ENCODE data around the gene SLC4A1AP.

DNA sequence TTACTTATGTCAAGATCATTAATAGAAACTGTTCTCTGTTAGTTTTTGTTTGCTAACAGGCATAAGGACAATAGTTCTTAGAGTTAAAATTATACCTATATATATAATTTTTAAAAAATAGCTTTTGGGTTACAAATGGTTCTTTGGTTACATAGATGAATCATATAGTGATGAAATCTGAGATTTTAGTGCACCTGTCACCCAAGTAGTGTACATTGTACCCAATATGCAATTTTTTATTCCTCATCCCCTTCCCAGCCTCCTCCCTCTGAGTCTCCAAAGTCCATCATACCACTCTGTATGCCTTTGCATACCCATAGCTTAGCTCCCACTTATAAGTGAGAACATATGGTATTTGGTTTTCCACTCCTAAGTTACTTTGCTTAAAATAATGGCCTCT is 26.4 kb downstream of the SLC4A1AP start:
- TF ChIP-seq, protein P1, sequence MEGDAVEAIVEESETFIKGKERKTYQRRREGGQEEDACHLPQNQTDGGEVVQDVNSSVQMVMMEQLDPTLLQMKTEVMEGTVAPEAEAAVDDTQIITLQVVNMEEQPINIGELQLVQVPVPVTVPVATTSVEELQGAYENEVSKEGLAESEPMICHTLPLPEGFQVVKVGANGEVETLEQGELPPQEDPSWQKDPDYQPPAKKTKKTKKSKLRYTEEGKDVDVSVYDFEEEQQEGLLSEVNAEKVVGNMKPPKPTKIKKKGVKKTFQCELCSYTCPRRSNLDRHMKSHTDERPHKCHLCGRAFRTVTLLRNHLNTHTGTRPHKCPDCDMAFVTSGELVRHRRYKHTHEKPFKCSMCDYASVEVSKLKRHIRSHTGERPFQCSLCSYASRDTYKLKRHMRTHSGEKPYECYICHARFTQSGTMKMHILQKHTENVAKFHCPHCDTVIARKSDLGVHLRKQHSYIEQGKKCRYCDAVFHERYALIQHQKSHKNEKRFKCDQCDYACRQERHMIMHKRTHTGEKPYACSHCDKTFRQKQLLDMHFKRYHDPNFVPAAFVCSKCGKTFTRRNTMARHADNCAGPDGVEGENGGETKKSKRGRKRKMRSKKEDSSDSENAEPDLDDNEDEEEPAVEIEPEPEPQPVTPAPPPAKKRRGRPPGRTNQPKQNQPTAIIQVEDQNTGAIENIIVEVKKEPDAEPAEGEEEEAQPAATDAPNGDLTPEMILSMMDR (IDR thresholded peaks at IDR 0.05): no peak
- no peak for TF ChIP-seq POLR2A (IDR thresholded peaks at IDR 0.05)

Measured in lower leg skin (tissue), 3 donors.